Activated CD4-positive, alpha-beta T cell treated with anti-CD3 and anti-CD28 coated beads, Interleukin-2, amount 50 U/mL, for 48 hours (primary cell): ENCODE results near the gene TSPAN2.
A peak's percentile ranks its signal among the peaks of the same experiment; 100 is the strongest.

Experiments used
- DNase-seq, 2 experiments: peaks; one replicate each; pipeline ENCODE4 v3.0.0-alpha.2; 2020

Gene TSPAN2

DNA sequence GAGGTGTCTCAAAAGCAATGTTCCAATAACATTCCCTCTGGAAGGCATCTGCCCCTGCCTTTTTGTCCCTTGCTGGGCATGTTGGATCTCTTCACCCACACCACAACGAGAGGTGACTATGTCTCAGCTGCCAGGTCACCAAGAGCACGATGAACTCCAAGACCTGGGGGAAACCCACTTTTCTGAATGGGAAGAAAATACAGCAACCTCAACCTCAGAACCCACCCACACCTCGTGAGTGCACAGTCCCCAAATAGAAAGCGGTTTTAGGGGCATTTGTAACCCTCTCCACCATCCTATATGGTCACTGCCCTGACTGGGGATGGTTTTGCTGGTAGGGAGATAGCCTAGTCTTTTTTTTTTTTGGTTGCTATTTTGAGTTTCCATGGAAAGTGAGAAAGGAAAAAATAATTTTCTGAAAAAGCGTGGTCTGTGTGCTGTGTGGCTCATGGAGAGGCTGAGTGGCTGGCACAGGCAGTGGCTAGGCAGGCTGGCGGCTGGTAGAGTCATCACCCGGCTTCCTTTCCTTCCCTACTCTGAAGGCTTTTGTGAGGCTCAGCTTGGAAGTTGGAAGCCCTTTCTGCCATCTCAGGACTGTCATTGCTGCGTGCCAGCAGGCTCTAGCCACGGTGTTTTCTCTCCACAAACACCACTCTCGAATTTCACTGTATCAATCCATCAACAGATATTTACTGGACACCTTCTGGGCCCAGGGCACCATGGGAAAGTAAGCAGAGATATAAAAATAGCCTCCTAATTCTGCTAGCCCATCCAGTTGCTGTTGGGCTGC, 15.8 kb downstream of the TSPAN2 start:
- DNase-seq, result peak in 1 of 2 experiments; percentile 31

DNA sequence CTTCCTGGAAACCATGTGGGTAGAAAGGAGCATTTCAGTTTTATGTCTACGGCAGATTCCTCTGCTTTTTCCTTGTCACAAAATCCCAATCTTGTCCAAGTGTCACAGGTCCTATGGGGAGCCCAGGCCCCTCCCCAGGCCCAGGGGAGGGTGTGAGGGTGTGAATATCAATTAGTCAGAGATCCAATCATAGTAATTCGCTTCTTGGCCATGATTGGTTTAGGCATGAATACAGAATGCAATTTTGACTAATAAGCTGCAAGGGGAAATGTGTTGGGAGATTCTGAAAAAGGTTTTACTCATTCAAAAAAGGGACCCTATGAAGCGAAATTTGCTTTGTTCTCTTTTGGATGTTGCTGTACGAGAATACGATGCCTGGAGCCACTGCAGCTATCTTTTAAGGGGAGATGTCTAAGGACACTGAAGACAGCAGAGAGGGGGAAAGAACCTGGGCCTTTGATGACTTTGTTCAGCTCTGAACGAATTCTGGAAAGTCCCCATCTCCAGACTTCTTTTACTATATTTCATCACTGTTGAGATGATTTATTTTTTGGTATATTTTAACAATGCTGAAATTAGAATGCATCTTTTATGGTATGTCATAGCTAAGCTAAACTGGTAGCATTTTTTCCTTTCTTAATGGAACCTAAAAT, 18.2 kb downstream of the TSPAN2 start:
- DNase-seq, result no peak

DNA sequence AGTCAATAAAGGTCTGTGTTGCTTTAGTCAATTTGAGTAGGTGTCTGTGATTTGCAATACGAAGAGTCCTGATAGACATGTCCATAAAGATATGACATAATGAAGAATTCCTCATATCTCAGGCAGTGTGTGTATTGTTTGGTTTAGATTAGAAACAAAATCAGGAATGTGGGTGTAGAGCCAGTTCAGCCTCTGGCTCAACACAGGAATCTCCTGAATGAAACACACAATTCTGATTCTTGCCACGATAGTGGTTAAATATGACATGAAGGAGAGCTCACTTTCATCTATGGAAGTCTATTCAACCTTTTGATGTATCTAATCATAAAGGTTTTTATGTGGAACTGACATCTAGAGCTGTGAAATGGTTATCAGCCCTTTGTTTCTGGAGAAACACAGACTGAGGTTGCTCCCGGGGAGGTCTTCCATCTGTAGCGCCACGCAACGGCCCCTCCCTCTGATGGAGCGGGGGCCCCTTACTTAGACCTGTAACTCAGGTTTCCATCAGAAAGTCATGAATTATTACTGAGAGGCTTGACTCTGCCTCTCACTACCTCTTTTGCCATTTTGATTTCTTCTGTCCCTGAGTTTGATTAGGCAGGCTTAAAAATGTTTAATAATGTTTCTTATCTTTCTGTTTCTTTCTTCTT, 19.5 kb downstream of the TSPAN2 start:
- no peak for DNase-seq

DNA sequence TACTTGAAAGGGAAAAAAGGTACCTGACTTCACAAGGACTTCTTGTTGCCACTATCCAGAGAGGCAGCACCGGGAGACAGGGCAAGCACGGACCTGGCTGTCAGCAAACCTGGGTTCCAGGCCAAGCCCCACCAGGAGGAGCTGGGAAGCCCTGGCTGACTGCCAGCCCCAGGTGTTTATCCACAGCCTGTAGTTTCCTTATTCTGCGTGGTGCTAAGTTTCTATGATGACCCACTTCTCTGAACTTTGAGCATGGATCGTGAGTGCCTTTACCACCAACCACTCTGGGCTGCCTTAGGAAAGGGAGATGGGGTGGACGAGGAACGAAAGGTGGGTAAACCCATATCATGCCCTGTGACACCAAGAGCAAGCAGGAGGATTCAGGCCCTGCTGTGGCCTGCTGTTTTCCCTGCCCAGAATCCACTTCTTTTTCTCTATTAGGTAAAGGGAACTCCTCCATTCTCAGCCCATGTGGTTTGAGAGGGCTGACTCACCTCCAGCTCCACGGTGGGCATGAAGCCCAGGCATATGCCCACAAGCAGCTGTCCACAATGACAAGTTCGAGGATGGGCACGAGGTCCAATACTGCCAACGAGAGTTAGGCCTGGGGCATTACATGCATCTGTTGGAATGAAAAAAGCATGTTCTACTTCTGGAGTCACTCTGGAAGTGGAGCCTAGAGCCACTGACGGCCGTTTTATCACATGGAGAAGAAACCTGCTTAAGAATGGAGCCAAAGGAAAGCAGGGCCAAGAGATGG, 20.3 kb downstream of the TSPAN2 start:
- DNase-seq, result no peak

DNA sequence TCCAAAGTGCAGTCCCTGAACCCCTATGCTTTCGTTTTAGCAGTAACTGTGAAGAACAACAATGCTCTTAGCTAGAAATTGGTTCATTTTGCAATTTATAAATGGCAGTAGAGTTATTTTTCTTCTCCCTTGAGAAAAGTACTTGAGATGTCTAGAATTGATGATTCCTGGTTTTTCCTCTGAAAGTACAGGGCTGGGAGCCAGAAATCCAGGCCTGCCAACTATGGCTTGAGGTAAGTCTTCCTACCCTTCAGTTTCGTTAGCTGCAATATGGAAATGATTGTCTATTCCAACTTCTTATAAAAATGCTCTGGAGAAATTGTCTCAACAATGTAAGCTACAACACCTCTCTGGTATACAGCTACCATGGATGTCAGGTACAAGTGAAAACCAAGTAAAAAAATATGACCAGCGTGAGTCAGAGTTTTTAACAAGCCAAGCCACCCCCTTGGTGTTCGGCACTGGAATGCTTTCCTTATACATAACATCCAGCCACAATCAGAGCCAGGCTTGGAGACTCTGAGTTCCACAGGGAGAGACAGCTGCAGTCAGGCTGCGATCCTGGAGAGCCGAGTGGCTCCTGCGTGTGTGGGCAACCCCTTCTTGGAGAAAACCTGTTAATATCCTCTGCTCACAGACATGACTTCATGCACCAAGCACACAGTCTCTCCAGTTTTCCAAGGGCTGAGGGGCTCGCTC, 22.0 kb downstream of the TSPAN2 start:
- DNase-seq, result no peak

DNA sequence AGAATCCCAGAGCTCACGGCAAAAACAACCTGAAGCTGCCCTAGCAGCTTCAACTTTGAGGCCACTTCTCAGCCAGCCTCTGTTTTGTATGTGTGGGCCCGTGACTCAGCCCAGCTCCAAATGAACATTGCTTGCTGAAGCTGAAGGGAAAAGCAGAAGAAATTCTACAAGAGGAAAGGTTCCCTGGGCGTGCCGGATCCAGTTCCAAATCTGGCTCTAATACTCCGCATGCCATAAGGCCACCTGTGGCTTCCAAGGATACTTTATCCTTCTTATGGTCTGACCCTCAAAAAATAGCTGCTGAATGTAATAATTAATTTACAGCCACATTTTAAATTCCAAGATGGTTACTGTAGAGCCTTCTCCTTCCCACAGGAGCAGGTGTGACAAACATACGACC, 24.3 kb downstream of the TSPAN2 start:
- no peak for DNase-seq

DNA sequence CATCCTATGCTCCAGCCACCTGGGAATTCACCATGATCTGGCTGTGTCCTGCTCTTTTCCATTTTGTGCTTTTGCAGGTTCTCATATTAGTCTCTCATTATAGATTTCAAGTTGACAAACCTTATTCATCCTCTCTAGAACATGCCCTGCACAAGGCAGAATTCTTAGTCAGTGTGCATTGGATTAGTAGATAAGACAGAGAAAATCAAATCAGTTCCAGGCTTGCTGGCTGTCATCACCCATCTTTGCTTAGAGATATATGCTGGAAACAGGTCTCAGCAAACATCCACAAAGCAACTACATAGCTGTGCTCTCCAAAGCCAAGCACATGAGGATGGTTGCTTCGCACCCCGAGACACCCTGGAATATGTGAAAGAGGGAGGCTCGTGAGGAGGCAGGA, 24.8 kb downstream of the TSPAN2 start:
- DNase-seq, result no peak

DNA sequence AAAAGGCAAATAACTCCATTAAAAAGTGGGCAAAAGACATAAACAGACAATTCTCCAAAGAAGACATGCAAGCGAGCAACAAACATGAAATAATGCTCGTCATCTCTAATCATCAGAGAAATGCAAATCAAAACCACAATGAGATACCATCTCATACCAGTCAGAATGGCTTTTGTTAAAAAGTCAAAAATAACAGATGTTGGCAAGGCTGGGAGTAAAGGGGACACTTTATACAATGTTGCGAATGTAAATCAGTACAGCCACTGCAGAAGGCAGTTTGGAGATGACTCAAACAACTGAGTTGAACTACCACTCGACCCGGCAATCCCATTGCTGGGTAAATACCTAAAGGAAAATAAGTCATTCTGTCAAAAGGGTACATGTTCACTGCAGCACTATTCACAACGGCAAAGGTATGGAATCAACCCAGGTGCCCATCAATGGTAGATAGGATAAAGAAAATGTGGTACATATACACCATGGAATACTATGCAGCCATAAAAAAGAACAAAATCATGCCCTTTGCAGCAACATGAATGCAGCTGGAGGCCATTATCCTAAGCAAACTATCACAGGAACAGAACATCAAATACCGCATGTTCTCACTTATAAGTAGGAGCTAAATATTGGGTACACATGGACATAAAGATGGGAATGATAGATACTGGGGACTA, 25.9 kb downstream of the TSPAN2 start:
- no peak for DNase-seq

DNA sequence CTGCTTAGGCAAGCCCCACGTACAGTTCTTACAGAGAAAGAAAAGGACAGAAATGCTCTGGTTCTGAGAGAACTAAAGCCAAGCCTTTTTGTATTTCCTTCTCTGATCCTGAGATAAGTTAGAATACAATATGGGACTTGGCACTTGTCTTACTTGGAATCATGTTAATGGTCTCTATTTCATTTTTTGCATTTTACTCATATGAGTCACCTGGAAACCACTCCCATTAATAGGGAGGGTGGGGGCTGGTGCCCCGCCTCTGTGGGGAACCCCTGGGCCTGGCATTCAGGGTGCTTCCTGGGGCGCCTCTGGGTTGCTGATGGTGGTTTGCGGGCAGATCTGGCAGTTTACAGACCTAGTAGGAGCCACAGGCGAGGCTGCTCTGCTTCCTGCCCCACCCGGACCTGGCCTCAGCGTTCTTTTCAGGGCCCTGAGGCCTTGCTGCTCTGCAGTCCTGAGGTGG, 26.7 kb downstream of the TSPAN2 start:
- peak; percentile 82 to 85 for DNase-seq

DNA sequence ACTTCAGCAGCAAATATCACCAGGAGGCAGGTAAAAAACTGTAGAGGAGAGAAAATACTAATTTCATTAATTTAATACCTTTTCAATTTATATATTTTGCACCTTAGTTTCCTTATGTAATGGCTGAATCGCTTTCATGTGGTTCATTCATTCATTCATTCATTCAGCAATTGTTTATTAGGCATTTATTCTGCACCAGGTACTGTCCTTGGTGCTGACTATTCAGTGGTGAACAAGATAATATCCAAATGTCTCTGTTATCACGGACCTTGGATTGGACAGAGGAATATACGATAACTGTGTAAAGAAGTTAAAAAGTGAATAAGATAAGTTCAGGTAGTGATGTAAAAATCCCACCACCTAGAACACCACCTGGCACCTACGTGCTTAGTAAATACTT, 28.8 kb downstream of the TSPAN2 start:
- DNase-seq, result no peak

DNA sequence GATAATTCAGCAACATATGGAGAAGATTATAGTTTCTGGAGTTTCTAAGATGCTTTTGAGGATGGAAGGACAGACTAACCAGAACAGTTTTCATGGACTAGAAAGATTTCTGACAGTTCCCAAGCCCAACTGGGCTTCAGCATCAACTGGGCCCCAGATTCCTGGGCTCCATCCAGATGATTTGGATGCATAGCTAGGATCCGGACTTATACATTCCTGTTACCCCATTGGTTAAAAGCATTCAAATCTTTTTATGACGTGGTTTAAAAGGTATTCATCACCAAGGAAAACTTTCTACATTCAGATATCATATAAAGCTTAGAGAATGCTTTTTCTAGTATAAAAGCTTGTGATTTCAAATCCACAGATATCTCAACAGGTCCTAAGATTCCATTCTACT, 30.0 kb downstream of the TSPAN2 start:
- no peak for DNase-seq

DNA sequence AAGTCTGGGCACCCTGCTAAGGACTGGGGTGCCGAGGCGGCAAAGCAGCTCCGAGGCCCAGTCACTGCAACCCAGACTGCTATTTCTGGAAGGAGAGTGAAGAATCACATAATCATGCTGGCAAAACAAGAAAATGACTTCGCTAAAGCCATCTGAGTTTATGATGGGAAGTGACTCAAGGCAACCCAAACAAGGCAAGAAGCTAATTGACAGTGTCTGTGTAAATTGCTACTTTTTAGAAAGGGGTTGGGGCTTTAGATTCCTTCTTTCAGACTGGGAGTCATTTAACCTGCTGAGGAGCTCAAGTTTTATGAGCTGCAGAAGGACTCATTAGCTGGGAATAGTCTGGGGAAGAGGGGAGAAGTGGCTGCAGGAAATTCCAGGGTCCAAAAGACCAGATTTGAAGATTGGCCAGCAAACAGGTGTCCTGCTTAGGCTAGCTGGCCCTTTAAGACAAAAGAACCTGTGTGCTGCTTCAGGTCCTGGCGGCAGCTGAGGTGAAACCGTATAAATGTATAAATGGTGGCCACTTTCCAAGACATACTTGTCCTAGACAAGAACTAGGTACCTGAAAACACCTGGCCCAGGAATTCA, 31.5 kb downstream of the TSPAN2 start:
- no peak for DNase-seq

DNA sequence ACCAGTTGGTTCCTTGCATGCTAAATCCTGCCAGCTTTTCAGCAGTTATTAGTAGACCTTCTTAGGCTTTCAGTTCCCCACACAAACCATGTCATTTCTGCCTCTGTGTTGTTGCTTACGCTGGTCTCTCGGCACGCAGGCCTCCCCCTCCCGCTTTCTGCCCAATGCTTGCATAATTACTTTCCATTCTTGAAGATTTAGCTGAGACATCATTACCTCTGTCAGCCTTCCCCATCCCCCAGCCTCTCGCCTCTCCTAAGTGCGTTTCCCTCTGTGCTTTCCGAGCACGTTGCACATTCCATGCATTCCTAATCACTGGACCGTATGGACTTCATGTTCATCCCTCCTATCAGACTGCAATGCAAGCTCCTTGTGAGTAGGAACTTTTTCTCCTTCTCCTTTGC, 32.9 kb downstream of the TSPAN2 start:
- no peak for DNase-seq

DNA sequence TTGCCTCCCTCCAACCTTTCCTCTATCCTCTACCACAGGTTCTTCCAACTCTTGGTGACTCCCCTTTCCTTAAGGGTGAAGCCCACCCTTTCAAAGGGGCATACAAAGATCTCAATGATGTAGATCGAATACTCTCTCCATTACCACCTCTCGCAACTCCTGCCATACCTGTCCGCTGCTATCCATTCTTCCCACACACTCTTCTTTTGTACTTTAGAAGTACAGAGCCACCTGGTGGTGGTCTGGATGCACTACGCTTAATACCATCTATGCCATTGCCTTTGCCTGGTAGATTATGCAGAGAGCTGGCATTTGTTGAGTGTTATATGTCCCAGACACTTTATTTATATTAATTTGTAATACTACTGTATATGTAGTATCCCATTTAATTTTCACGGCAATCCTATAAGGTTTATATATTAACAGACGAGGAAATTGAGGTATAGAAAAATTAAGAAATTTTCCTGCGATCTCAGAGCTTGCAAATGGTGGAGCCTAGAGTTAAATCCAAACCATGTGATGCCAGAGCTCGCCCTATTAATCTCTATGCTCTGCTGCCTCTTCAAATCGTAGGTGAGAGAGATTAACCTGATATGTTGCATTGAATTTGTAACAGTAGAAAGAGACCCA, 36.7 kb downstream of the TSPAN2 start:
- peak; percentile 59 to 70 for DNase-seq

DNA sequence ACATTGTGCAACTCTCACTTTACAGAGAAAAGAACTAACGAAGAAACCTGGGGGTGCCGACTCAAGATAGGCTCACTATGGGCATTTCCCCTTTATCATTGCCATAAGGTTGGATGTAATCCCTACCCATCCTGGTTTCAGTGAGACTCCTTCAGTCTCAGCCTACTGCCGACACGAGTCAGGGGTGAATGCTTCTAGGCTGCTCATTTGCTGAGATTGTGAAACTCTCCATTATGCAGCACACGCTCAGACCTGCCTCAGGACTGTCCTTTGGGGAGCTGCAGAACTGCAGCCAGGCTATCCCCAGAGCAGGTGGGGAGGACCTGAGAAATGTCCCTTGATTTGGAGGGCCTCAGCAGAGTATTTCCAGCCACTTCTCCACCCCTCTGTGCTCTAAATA, 37.5 kb downstream of the TSPAN2 start:
- DNase-seq, result no peak

DNA sequence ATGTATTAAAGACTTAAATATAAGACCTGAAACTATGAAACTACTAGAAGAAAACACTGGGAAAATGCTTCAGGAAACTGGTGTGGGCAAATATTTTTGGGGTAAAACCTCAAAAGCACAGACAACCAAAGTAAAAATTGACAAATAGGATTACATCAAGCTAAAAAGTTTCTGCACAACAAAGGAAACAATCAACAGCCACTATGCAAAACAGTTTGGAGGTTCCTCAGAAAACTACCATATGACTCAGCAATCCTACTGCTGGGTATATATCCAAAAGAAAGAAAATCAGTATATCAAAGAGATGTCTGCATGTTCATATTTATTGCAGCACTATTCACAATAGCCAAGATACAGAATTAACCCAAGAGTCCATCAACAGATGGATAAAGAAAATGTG, 42.6 kb downstream of the TSPAN2 start:
- no peak for DNase-seq

DNA sequence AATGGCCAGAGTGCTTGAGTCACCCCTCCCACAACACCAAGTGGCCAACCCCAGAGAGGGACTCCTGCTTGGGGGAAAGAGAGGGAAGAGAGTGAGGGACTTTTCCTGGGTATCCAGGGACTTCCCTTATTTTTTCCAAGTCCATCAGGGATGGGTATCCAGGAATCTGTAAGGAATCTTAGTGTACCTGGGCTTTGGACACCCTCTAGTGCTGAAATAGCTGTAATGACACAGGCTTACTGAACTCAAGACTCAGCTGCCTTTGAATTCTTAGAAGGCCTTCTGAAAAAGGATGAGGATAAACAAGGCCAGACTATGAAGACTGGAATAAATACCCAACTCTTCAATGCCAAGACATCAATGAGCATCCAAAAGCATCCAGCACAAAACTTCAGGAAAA, 47.6 kb downstream of the TSPAN2 start:
- no peak for DNase-seq

DNA sequence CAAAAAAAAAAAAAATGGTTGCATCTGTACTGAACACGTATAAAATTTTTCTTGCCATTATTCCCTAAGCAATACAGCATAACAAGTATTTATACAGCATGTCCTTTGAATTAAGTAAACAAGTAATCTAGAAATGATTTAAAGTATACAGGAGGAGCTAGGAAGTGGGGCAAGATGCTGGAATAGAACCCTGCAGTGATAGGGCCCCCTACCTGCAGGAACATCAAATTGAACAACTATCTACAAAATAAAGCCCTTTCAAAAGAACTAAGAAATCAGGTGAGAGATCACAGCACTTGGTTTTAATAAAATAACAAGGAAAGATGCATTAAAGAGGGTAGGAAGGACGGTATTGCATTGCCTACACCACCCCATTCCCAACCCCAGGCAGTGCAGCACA, 48.8 kb downstream of the TSPAN2 start:
- DNase-seq, result no peak

DNA sequence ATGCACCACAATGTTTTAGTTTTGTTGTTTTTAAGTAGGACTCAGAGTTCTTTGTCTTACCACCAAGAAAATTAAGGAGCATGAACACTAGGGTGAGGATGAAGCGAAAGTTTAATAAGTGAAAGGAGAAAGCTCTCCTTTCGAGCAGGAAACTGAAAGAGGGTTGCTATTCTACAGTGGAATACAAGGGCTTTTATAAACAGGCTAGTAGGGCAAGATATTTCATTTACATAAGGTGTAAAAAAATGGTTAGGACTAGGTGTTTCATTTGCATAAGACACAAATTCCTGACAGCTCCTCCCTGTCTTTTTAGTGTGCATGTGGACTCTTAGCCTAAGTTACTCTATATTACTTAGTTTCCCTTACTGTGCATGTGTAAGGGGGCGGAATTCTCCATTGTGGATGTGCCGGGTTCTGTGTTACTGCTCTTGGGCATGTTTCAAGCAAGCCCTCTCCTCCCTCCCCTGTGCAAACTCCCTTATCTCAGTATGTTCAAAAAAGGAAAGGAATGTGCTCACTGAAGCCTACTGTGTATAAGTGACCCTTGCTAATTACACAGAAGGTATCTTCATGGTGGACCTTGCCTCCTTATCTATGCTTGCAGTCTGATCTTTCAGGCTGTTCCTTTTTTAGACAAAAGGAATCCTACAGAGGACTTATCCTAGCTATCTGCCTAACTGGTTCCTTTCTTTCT, 52.3 kb downstream of the TSPAN2 start:
- no peak for DNase-seq

DNA sequence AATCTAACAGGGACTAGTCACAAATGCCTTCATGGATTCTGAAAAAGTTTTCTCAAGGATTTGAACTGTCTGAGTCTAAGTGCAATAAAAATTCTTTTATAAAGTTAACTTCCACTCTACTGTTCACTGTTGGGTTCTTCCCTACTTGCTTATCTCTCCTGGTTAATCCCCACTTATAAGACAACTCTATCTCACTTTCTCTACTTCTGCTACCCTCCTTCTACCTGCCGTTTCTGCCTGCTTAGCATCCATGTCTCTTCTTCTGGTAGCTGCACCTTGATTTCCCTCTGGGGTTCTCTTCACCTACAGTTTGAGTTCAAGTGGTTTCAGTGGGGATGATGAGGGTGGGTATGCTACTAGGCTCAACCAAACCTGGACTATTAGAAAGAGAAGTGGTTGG, 53.7 kb downstream of the TSPAN2 start:
- DNase-seq, result no peak

DNA sequence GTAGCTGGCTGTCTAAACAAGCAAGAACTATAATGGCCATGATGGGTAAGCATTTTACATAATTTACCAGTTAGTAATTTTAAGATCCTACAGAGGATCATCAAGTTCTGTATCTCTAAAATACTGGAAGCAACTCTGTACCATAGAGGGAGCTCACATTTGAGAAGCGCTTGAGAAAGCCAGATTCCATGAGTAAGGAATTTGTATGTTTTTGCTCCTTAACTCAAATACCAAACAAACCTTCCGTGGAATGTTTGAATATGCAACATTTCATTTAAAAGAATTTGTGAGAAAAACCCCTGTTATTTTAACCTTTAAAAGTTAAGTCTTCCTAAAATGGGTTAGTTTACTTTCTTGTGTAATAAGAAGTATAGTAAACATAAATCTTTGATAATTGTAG, 57.7 kb downstream of the TSPAN2 start:
- DNase-seq, result no peak
